Kidney epithelial cell (primary cell): ENCODE measurements around the gene INTS7. TPM values are rescaled to one million over a fixed set of nuclear protein-coding genes. Genes with fewer than 3 reads are reported as not detected.

Source experiments
- DNase-seq: peaks from one replicate; pipeline ENCODE4 v3.0.0-alpha.2; 2010; ENCODE audit warnings: low read depth
- H3K27me3 ChIP-seq: 2 replicates; pipeline ENCODE4 v1.6.0; 2011; ENCODE audit warnings: low read length; ENCODE audit not compliant: control insufficient read depth, insufficient read depth
- H3K36me3 ChIP-seq: 2 replicates; pipeline ENCODE4 v1.5.1; 2011; ENCODE audit warnings: low read length; ENCODE audit not compliant: control insufficient read depth, insufficient read depth
- H3K4me3 ChIP-seq: 2 replicates; pipeline ENCODE4 v1.5.1; 2011; ENCODE audit warnings: low read depth, mild to moderate bottlenecking, control low read depth, low read length
- total RNA-seq: library from RNA; depleted of rRNA; stranded (reverse); fragments of >200 nt; gene quantifications from 2 replicates; pipeline ENCODE4 v1.2.3, GENCODE V29; 2015
- TF ChIP-seq, protein P1 (sequence below): IDR thresholded peaks from 2 replicates; pipeline ENCODE4 v1.5.1; 2011; ENCODE audit warnings: mild to moderate bottlenecking, moderate library complexity, low read length, control low read depth, inconsistent platforms; ENCODE audit not compliant: insufficient read depth, poor library complexity, severe bottlenecking

INTS7 gene
- total RNA-seq, 1 donor from 2014 or later = 11.7 TPM

DNA sequence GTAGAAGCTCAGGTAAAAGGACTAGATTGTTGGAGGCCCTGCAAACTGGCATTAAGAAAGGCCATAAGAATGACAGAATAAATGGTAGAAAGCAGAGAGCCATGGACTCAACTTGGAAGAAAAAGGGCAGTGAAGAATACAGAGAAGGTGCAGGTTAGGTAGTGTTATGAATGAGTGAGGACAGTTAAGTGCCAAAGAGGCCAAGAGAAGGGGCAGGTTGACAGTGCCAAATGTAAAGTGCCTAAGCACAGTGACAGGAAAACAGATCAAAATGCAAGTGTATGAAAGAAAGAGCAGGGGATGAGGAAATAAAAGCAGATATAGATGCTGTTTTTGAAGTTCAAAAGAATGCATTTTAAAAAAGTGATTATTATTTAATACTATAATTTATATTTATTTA, 43.7 kb downstream of the INTS7 start:
- no peaks in the 10 kb centered on the region for H3K36me3 ChIP-seq
- H3K4me3 ChIP-seq = no peak overlapping the region
- no peaks in the 10 kb centered on the region for H3K27me3 ChIP-seq
- DNase-seq = no peak
- TF ChIP-seq, protein P1, sequence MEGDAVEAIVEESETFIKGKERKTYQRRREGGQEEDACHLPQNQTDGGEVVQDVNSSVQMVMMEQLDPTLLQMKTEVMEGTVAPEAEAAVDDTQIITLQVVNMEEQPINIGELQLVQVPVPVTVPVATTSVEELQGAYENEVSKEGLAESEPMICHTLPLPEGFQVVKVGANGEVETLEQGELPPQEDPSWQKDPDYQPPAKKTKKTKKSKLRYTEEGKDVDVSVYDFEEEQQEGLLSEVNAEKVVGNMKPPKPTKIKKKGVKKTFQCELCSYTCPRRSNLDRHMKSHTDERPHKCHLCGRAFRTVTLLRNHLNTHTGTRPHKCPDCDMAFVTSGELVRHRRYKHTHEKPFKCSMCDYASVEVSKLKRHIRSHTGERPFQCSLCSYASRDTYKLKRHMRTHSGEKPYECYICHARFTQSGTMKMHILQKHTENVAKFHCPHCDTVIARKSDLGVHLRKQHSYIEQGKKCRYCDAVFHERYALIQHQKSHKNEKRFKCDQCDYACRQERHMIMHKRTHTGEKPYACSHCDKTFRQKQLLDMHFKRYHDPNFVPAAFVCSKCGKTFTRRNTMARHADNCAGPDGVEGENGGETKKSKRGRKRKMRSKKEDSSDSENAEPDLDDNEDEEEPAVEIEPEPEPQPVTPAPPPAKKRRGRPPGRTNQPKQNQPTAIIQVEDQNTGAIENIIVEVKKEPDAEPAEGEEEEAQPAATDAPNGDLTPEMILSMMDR = no peak

DNA sequence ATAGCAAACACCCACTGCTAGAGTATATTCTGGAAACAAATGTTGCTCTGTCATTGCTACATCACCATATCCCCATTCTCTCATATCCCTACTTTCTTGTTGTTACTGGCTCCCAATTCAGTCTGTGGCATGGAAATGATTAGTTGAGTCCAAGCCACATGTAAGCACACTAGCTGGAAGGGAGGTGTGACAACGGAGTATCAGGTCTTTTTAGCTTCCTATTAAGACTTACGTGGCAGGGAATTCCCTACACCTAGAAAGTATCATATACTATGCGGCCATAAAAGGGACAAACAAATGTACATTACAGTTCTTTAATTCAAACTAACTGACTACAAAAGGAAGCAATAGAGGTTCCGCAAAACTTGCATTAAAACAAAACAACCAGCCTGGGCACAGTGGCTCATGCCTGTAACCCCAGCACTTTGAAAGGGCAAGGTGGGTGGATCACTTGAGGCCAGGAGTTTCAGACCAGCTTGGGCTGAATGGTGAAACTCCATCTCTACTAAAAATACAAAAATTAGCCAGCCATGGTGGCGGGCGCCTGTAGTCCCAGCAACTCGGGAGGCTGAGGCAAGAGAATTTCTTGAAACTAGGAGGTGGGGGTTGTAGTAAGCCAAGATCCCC, 48.6 kb downstream of the INTS7 start:
- DNase-seq = no peak
- no peak overlapping the region for H3K4me3 ChIP-seq
- TF ChIP-seq, protein P1 = no peak
- H3K27me3 ChIP-seq = no peaks in the 10 kb centered on the region
- H3K36me3 ChIP-seq = no peaks in the 10 kb centered on the region

DNA sequence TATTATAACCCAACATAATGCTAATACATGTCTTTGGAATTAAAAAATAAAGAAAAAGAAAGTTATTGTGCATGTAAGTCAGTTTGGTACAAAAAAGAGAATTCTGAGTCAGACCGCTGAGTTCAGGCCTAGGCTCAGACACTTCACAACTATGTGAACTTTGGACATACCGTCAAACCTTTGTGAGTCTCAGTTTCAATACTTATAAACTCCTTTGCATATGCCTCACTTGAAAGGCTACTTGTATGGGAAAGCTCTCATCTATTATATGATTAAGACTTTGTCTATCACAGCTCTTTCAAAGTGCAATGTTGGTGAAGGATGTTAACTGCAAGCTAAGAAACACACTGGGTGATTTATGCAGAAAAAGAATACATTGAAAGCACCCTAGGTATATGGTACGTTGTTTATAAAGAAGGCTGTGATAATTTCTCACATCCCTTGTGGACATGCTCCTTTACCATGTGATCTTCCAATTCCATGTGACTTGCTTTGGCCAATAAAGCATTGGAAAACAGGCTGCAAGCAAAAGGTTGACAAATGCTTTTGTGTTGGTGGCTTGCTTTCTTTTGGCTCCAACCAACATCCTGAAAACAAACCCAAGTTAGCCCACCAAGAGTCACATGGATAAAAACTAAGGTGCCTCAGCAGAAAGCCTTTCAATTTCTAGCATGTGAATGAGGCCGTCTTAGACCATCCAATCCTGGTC, 49.6 kb downstream of the INTS7 start:
- TF ChIP-seq, protein P1 = no peak
- Histone ChIP-seq H3K36me3 (no peaks in the 10 kb centered on the region), H3K4me3 (no peak overlapping the region), H3K27me3 (no peaks in the 10 kb centered on the region)
- DNase-seq = no peak

DNA sequence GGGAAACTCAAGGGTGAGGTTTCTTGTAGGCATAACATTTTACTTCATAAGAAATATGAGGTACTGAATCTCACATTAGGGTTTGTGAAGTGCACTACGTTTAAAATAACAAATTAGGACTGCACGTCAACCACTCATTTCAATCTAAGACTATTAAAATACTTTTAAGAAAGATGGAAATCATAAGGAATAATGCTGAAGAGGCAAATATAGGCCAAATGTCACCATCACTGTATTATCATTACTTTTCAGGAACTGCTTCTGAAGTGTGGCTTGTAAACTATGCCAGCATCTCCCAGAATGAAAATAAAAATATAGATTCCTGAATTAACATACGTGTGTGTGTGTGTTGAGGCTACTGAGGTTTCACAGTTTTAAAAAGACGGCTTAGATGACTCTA, 56.8 kb downstream of the INTS7 start:
- Histone ChIP-seq H3K27me3 (no peaks in the 10 kb centered on the region), H3K36me3 (no peaks in the 10 kb centered on the region), H3K4me3 (no peak overlapping the region)
- no peak for DNase-seq
- TF ChIP-seq, protein P1 = no peak

DNA sequence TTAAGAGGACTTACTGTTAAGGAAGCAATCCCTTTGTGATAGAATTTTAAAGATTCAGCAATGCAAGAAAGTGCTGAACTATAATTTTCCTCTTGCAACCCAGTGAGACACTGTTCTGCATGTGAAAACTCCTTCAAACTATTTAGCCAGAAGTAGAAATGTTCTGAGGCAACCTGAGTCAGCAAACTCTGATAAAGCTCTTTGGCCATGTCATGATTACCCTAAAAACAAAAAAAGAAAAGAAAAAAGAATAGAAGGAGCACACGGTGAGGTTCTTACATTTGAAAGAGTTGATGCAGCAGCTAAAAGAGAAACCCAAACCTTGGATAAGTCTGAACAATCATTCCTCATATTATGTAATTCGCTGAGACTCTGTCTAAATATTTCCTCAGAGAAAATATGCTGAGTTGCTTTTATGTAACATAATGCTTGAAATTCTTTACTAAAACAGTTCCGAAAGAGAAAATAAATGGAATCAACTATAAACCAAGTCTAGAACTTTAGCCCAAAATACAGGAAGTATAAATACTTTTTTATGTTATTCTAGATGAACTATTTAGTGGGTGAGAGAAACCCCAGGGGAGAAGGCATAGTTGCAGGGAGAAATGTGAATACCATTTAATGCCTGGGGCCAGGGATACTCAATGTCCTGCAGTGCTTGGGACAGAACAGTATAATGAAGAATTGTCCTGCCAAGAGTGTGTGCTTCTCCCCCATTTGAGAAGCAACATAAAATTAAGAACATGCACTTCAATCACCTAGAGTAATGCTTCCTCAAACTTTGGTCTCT, 60.0 kb downstream of the INTS7 start:
- no peak for DNase-seq
- H3K27me3 ChIP-seq = no peaks in the 10 kb centered on the region
- TF ChIP-seq, protein P1 = no peak
- H3K36me3 ChIP-seq = no peaks in the 10 kb centered on the region
- H3K4me3 ChIP-seq = no peak overlapping the region
